GM12878 (cell line): ENCODE results near the gene CACNA1B. TPM values are rescaled to one million over a fixed set of nuclear protein-coding genes. Genes with fewer than 3 reads are reported as not detected.

ENCODE experiments used
- ATAC-seq: fragments of 200-7000 bp; cut with Tn5 transposase; 3 replicates; pipeline ENCODE4 v1.9.1; 2020; ENCODE audit warnings: mild to moderate bottlenecking, moderate library complexity
- BruUV-seq: library from RNA; stranded (reverse); fragments of 400-500 nt; replicated peaks from 2 replicates; lab custom pipeline; 2021; lab: Mats Ljungman, UMichigan
- CTCF ChIA-PET: fragments of 300-600 bp; sonication (Branson Sonifier 250); formaldehyde crosslinking; extraction: SDS; loops from one replicate; lab custom pipeline; 2021; ENCODE audit warnings: inconsistent platforms; lab: Yijun Ruan, JAX
- POLR2A ChIA-PET: fragments of 350-600 bp; formaldehyde crosslinking; extraction: SDS; loops from one replicate; lab custom pipeline; 2021; ENCODE audit warnings: inconsistent platforms; lab: Charles Lee
- RAD21 ChIA-PET: fragments of 300-600 bp; sonication (Branson Sonifier 250); formaldehyde crosslinking; loops from one replicate; lab custom pipeline; 2023; ENCODE audit warnings: antibody characterized with exemption; ENCODE audit not compliant: unreplicated experiment; lab: Charles Lee
- SMC1A ChIA-PET: fragments of 300-600 bp; sonication (Branson Sonifier 250); formaldehyde crosslinking; loops from one replicate; lab custom pipeline; 2023; ENCODE audit not compliant: unreplicated experiment, uncharacterized antibody; lab: Charles Lee
- DNase-seq: peaks from one replicate; pipeline ENCODE4 v3.0.0-alpha.2; 2011; ENCODE audit warnings: low read depth, low spot score
- FAIRE-seq: peaks from 3 replicates; lab custom pipeline; 2011; peaks lifted over from hg19 to GRCh38; lab: Jason Lieb, UNC
- H2AFZ ChIP-seq: 2 replicates; pipeline ENCODE4 v1.6.0; 2011; ENCODE audit warnings: low read depth, low read length, control low read depth; ENCODE audit not compliant: control insufficient read depth
- H3K27ac ChIP-seq: 2 replicates; pipeline ENCODE4 v1.5.1; 2011; ENCODE audit warnings: control low read depth; ENCODE audit not compliant: control insufficient read depth, insufficient read depth
- H3K27me3 ChIP-seq, 2 experiments: replicated peaks in 1 of 2; 2 replicates each; pipeline versions ENCODE4 v1.6.0 to v1.6.1; 2011; ENCODE audit warnings: low read length in 1 of 2; ENCODE audit not compliant: control insufficient read depth in 2 of 2, insufficient read depth in 2 of 2
- H3K36me3 ChIP-seq, 2 experiments: 2 replicates each; pipeline ENCODE4 v1.5.1; 2011; ENCODE audit warnings: low read length in 1 of 2; ENCODE audit not compliant: control insufficient read depth in 2 of 2, insufficient read depth in 2 of 2
- H3K4me1 ChIP-seq: 2 replicates; pipeline ENCODE4 v1.6.1; 2011; ENCODE audit warnings: mild to moderate bottlenecking, low read length, moderate library complexity, mixed read lengths; ENCODE audit not compliant: control insufficient read depth, insufficient read depth
- H3K4me2 ChIP-seq: 2 replicates; pipeline ENCODE4 v1.6.0; 2011; ENCODE audit warnings: control low read depth; ENCODE audit not compliant: control insufficient read depth, insufficient read depth
- H3K4me3 ChIP-seq: fragments of 200-600 bp; sonication (generic); 2 replicates; pipeline ENCODE4 v1.5.1; 2016
- H3K79me2 ChIP-seq: 2 replicates; pipeline ENCODE4 v1.6.0; 2011; ENCODE audit warnings: low read length; ENCODE audit not compliant: control insufficient read depth, insufficient read depth
- H3K9ac ChIP-seq: 2 replicates; pipeline ENCODE4 v1.8.0; 2011; ENCODE audit warnings: low read length, control low read depth, mixed read lengths; ENCODE audit not compliant: control insufficient read depth, insufficient read depth
- H3K9me3 ChIP-seq: replicated peaks from 3 replicates; pipeline ENCODE4 v1.5.1; 2011; ENCODE audit warnings: mild to moderate bottlenecking, low read length; ENCODE audit not compliant: control insufficient read depth, insufficient read depth
- H4K20me1 ChIP-seq: 2 replicates; pipeline ENCODE4 v1.6.0; 2011; ENCODE audit not compliant: control insufficient read depth, insufficient read depth
- ASH2L ChIP-seq: fragments of 300-600, 200-600 bp; sonication (generic); IDR thresholded peaks from 2 replicates; pipeline ENCODE4 v1.6.1; 2017; ENCODE audit warnings: low read depth, mild to moderate bottlenecking, borderline replicate concordance
- BCL11A ChIP-seq: IDR thresholded peaks from 2 replicates; pipeline ENCODE4 v1.6.1; 2011; ENCODE audit warnings: low read depth, low read length
- BRCA1 ChIP-seq: IDR thresholded peaks from 2 replicates; pipeline ENCODE4 v1.6.1; 2011; ENCODE audit warnings: low read depth, low read length, improper control_type of control experiment
- EZH2 ChIP-seq: IDR thresholded peaks from 2 replicates; pipeline ENCODE4 v1.6.1; 2012; ENCODE audit warnings: low read depth, mild to moderate bottlenecking, control low read depth, inconsistent platforms, low read length, borderline replicate concordance; ENCODE audit not compliant: control insufficient read depth
- JUND ChIP-seq: IDR thresholded peaks from 2 replicates; pipeline ENCODE4 v1.6.1; 2012; ENCODE audit warnings: low read depth, mild to moderate bottlenecking, low read length, improper control_type of control experiment, moderate library complexity
- NR2C1 ChIP-seq: fragments of 450-650 bp; IDR thresholded peaks from 2 replicates; pipeline ENCODE4 v1.6.1; 2017; ENCODE audit warnings: antibody characterized with exemption, mild to moderate bottlenecking, moderate library complexity
- POLR2AphosphoS2 ChIP-seq: IDR thresholded peaks from 2 replicates; pipeline ENCODE4 v1.6.1; 2011; ENCODE audit warnings: low read depth, mild to moderate bottlenecking, low read length, improper control_type of control experiment, moderate library complexity
- RELA ChIP-seq: fragments of 450-650 bp; IDR thresholded peaks from 2 replicates; pipeline ENCODE4 v1.8.0; 2014; ENCODE audit warnings: borderline replicate concordance; ENCODE audit not compliant: partially characterized antibody
- SUZ12 ChIP-seq: fragments of 200-600 bp; sonication (generic); IDR thresholded peaks from one replicate; pipeline ENCODE4 v1.6.1; 2018; ENCODE audit warnings: antibody characterized with exemption, mild to moderate bottlenecking; ENCODE audit not compliant: unreplicated experiment
- WGBS: methylation state at CpG from one replicate; pipeline ENCODE4 v1.1.6; 2016; ENCODE audit warnings: low lambda C conversion rate; ENCODE audit not compliant: insufficient replicate concordance, insufficient coverage; ENCODE audit errors: missing lambda C conversion rate; 5-methylcytosine and 5-hydroxymethylcytosine counted together
- in situ Hi-C: fragments of 300-500 bp; cut with MboI; formaldehyde crosslinking; loops from 9 replicates; pipeline ENCODE4 v1.14.3; 2018; ENCODE audit warnings: mixed read lengths
- intact Hi-C: fragments of 100-400 bp; cut with micrococcal nuclease; formaldehyde crosslinking; loops from one replicate; pipeline ENCODE4 v1.14.2; 2022; ENCODE audit not compliant: unreplicated experiment
- polyA plus RNA-seq, 11 experiments: library from polyadenylated mRNA; depleted of rRNA in 4 of 11; unstranded in 6 of 11; stranded (reverse) in 5 of 11; fragments of >200 nt; fragmentation: Nextera tagmentation in 4 of 11; fragmentation: Illumina TruSeq in 1 of 11; extraction: Ambion mirVana in 4 of 11; extraction: Trizol in 1 of 11; gene quantifications; 1 replicate in 1 of 11; 2 replicates in 10 of 11; pipeline versions ENCODE4 v1.2.1 to v1.2.3, GENCODE V29; 2011 to 2016; ENCODE audit warnings: inconsistent platforms in 2 of 11, missing spikeins in 2 of 11, low read depth in 1 of 11
- total RNA-seq, 4 experiments: library from RNA; depleted of rRNA in 3 of 4; stranded (reverse); fragments of >200 nt in 3 of 4; fragmentation: Illumina TruSeq in 1 of 4; extraction: Trizol in 1 of 4; gene quantifications; 2 replicates each; pipeline versions ENCODE4 v1.2.1 to v1.2.3, GENCODE V29; 2013 to 2021
- TF ChIP-seq, protein P1 (sequence below): fragments of 450-650 bp; IDR thresholded peaks from 2 replicates; pipeline ENCODE4 v1.6.1; 2017; ENCODE audit warnings: mild to moderate bottlenecking, low read depth, inconsistent platforms; ENCODE audit not compliant: poor library complexity, severe bottlenecking
- TF ChIP-seq, protein P2 (sequence below): fragments of 450-650 bp; conservative IDR thresholded peaks from 2 replicates; pipeline ENCODE4 v1.6.1; 2017; ENCODE audit warnings: mild to moderate bottlenecking, moderate library complexity
- TF ChIP-seq, protein P3 (sequence below): fragments of 450-650 bp; IDR thresholded peaks from 2 replicates; pipeline ENCODE4 v1.6.1; 2017; ENCODE audit warnings: antibody characterized with exemption, mild to moderate bottlenecking, moderate library complexity
- TF ChIP-seq, protein P4 (sequence below): IDR thresholded peaks from 2 replicates; pipeline ENCODE4 v1.6.1; 2012; ENCODE audit warnings: low read depth, low read length, improper control_type of control experiment

Gene CACNA1B
- total and polyA plus RNA-seq, 10 of the 15 experiments (the other 5 are each of a cell fraction or from before 2014, with no cell fraction given) = 0.01 to 0.03 (median 0.01) TPM; not detected in 7

DNA sequence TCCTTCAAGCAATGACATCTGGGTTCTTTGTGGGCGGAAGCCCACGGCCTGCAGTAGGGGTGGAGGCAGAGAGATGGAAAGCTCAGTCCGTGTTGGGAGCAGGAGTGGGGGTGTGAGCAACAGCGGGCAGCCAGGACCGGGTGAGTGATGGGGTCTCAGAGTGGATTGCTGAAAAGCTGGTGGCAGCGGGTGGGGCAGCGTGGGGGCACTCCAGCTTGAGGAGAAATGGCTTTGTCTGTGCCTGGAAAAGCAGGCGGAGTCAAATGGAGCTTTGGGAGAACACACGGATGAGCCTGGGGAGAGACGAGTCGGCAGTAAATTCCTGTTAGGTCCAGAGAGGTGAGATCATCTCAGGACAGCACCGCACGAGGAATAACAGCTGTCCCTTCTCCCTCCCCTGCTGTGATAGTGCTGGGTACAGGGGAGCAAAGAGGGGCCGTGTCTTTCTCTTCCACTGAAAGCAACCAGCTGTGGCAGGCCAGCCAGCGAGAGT is 42.1 kb downstream of the CACNA1B start:
- Histone ChIP-seq H3K4me2 (no peak overlapping the region), H3K4me3 (no peak overlapping the region), H3K27ac (no peak overlapping the region), H3K4me1 (no peaks in the 10 kb centered on the region), H4K20me1 (no peaks in the 10 kb centered on the region), H3K9ac (no peak overlapping the region), H3K27me3 (no peaks in the 10 kb centered on the region), H3K9me3 (no peaks in the 10 kb centered on the region; the same call in 2 of the 3 replicates), H2AFZ (no peak overlapping the region), H3K79me2 (no peaks in the 10 kb centered on the region), H3K36me3 (no peaks in the 10 kb centered on the region)
- CTCF ChIA-PET = no interaction called here
- BruUV-seq = no TSS peak
- SMC1A ChIA-PET = no interaction called here
- ATAC-seq (no peak), DNase-seq (no peak), FAIRE-seq (no peak)
- intact Hi-C loops (loop anchor here (10.0 kb wide), 2 partner anchors 55 to 245 kb away; no protein-coding TSS in a partner anchor), in situ Hi-C loops (no loop called here)
- RAD21 ChIA-PET = no interaction called here
- POLR2A ChIA-PET = interaction anchor here (0.5 kb wide), 1 partner anchor 188 kb away, joined by 4 read pairs; no protein-coding TSS in a partner anchor
- 37% methylated on average over 15 of the region's 15 CpGs for WGBS
- TF ChIP-seq, protein P1, sequence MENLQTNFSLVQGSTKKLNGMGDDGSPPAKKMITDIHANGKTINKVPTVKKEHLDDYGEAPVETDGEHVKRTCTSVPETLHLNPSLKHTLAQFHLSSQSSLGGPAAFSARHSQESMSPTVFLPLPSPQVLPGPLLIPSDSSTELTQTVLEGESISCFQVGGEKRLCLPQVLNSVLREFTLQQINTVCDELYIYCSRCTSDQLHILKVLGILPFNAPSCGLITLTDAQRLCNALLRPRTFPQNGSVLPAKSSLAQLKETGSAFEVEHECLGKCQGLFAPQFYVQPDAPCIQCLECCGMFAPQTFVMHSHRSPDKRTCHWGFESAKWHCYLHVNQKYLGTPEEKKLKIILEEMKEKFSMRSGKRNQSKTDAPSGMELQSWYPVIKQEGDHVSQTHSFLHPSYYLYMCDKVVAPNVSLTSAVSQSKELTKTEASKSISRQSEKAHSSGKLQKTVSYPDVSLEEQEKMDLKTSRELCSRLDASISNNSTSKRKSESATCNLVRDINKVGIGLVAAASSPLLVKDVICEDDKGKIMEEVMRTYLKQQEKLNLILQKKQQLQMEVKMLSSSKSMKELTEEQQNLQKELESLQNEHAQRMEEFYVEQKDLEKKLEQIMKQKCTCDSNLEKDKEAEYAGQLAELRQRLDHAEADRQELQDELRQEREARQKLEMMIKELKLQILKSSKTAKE = no peak
- no peak for TF ChIP-seq POLR2AphosphoS2
- TF ChIP-seq, protein P2, sequence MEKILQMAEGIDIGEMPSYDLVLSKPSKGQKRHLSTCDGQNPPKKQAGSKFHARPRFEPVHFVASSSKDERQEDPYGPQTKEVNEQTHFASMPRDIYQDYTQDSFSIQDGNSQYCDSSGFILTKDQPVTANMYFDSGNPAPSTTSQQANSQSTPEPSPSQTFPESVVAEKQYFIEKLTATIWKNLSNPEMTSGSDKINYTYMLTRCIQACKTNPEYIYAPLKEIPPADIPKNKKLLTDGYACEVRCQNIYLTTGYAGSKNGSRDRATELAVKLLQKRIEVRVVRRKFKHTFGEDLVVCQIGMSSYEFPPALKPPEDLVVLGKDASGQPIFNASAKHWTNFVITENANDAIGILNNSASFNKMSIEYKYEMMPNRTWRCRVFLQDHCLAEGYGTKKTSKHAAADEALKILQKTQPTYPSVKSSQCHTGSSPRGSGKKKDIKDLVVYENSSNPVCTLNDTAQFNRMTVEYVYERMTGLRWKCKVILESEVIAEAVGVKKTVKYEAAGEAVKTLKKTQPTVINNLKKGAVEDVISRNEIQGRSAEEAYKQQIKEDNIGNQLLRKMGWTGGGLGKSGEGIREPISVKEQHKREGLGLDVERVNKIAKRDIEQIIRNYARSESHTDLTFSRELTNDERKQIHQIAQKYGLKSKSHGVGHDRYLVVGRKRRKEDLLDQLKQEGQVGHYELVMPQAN = no peak
- no peak for TF ChIP-seq NR2C1
- TF ChIP-seq JUND = no peak
- TF ChIP-seq EZH2 = no peak
- no peak for TF ChIP-seq RELA
- no peak for TF ChIP-seq BRCA1
- TF ChIP-seq, protein P3, sequence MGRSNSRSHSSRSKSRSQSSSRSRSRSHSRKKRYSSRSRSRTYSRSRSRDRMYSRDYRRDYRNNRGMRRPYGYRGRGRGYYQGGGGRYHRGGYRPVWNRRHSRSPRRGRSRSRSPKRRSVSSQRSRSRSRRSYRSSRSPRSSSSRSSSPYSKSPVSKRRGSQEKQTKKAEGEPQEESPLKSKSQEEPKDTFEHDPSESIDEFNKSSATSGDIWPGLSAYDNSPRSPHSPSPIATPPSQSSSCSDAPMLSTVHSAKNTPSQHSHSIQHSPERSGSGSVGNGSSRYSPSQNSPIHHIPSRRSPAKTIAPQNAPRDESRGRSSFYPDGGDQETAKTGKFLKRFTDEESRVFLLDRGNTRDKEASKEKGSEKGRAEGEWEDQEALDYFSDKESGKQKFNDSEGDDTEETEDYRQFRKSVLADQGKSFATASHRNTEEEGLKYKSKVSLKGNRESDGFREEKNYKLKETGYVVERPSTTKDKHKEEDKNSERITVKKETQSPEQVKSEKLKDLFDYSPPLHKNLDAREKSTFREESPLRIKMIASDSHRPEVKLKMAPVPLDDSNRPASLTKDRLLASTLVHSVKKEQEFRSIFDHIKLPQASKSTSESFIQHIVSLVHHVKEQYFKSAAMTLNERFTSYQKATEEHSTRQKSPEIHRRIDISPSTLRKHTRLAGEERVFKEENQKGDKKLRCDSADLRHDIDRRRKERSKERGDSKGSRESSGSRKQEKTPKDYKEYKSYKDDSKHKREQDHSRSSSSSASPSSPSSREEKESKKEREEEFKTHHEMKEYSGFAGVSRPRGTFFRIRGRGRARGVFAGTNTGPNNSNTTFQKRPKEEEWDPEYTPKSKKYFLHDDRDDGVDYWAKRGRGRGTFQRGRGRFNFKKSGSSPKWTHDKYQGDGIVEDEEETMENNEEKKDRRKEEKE = no peak
- TF ChIP-seq SUZ12 = no peak
- no peak for TF ChIP-seq BCL11A
- no peak for TF ChIP-seq ASH2L
- TF ChIP-seq, protein P4, sequence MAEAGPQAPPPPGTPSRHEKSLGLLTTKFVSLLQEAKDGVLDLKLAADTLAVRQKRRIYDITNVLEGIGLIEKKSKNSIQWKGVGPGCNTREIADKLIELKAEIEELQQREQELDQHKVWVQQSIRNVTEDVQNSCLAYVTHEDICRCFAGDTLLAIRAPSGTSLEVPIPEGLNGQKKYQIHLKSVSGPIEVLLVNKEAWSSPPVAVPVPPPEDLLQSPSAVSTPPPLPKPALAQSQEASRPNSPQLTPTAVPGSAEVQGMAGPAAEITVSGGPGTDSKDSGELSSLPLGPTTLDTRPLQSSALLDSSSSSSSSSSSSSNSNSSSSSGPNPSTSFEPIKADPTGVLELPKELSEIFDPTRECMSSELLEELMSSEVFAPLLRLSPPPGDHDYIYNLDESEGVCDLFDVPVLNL = no peak
